Thyroid gland (tissue), 4 donors: ENCODE results near the gene DGUOK. TPM values are rescaled to one million over a fixed set of nuclear protein-coding genes. Genes with fewer than 3 reads are reported as not detected.

Source experiments
- DNase-seq, 2 donors: peaks; one replicate each; pipeline ENCODE4 v3.0.0-alpha.2; 2019
- H3K27ac ChIP-seq, 3 donors: fragments of 200-600 bp; sonication (generic); 1 replicate in 2 of 3; 2 replicates in 1 of 3; pipeline ENCODE4 v1.5.1; 2016 to 2019; ENCODE audit warnings: mild to moderate bottlenecking in 1 of 3, moderate library complexity in 1 of 3
- H3K27me3 ChIP-seq: fragments of 200-600 bp; sonication (generic); one replicate; pipeline ENCODE4 v1.5.1; 2019
- H3K36me3 ChIP-seq, 2 donors: fragments of 200-600 bp; sonication (generic); one replicate each; pipeline ENCODE4 v1.5.1; 2016 to 2019
- H3K4me1 ChIP-seq, 2 donors: fragments of 200-600 bp; sonication (generic); one replicate each; pipeline ENCODE4 v1.5.1; 2017 to 2019
- H3K4me3 ChIP-seq, 3 donors: fragments of 200-600 bp; sonication (generic); replicated peaks in 1 of 3; 1 replicate in 2 of 3; 2 replicates in 1 of 3; pipeline ENCODE4 v1.5.1; 2016; ENCODE audit warnings: mild to moderate bottlenecking in 1 of 3
- H3K9me3 ChIP-seq: fragments of 200-600 bp; sonication (generic); one replicate; pipeline ENCODE4 v1.5.1; 2017
- POLR2A ChIP-seq, 2 donors: fragments of 450-650 bp; IDR thresholded peaks; one replicate each; pipeline ENCODE4 v1.6.1; 2017; ENCODE audit warnings: antibody characterized with exemption in 2 of 2, mild to moderate bottlenecking in 2 of 2, moderate library complexity in 1 of 2
- WGBS, 2 donors: methylation state at CpG; one replicate each; pipeline ENCODE4 v1.1.5; 2017; 5-methylcytosine and 5-hydroxymethylcytosine counted together
- intact Hi-C: fragments of 100-400 bp; cut with DNase I; formaldehyde crosslinking; loops from one replicate; pipeline ENCODE4 v1.15.1; 2023
- total RNA-seq, 4 donors: library from RNA; depleted of rRNA; stranded (reverse); fragments of >200 nt; gene quantifications; one replicate each; pipeline ENCODE4 v1.2.3, GENCODE V29; 2016
- TF ChIP-seq, protein P1 (sequence below), 6 experiments: fragments of 200-600 bp in 3 of 6; fragments of 450-650 bp in 3 of 6; sonication (generic) in 3 of 6; IDR thresholded peaks; one replicate each; pipeline ENCODE4 v1.5.1; 2016 to 2019; ENCODE audit warnings: antibody characterized with exemption in 6 of 6, mild to moderate bottlenecking in 2 of 6, inconsistent platforms in 1 of 6, moderate library complexity in 1 of 6

Gene DGUOK
- total RNA-seq, 4 donors from 2014 or later: 41.8 to 65.8 (median 46.9) TPM

DNA sequence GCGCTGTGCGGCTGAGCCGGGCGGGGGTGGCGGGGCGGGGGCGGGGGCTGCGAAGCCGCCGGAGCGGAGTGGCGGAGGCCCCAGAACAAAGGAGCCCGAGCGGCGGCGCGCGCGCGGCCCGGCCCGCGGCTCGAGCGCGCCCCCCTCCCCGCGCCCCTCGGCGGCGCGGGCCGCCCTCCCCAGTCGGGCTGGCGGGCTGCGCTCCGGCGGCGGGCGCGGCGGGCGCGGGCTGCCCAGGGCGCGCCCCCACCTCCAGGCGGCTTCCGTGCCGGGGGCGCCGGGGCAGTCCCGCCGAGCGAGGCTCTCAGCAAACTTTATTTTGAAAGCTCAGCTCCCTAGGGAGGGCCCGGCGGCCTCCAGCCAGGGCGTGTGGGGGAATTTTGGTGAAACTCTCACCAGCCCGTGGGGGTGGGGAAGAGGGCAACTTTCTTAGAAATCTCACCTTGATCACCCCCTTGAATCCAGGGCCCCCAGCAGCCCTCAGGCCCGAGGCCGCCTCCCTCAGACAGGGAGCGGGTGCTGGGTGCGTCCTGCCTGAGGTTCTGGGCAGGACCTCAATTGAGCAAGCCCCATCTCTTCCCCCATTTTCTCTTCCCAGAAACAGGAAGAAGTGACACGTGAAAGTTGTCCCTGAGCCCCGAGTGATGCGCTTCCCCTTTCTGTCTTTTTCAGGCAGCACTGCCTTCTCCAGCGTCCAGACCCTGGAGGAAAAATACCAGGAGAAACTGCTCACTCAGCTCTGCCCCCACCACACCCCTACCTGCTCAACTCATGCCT is 58.8 kb downstream of the DGUOK start:
- peak overlapping the region in 1 of 3 donors; percentile 55 for H3K4me3 ChIP-seq
- DNase-seq: peak; percentile 24 to 46
- H3K4me1 ChIP-seq: peaks cover 39 to 64% of the 10 kb centered on the region in 2 donors
- H3K9me3 ChIP-seq: no peaks in the 10 kb centered on the region
- H3K27ac ChIP-seq: peak overlapping the region in 2 of 3 donors; percentile 58 to 65
- TF ChIP-seq POLR2A (IDR thresholded peaks at IDR 0.05): peak in 1 of 2 donors; percentile 9
- TF ChIP-seq, protein P1, sequence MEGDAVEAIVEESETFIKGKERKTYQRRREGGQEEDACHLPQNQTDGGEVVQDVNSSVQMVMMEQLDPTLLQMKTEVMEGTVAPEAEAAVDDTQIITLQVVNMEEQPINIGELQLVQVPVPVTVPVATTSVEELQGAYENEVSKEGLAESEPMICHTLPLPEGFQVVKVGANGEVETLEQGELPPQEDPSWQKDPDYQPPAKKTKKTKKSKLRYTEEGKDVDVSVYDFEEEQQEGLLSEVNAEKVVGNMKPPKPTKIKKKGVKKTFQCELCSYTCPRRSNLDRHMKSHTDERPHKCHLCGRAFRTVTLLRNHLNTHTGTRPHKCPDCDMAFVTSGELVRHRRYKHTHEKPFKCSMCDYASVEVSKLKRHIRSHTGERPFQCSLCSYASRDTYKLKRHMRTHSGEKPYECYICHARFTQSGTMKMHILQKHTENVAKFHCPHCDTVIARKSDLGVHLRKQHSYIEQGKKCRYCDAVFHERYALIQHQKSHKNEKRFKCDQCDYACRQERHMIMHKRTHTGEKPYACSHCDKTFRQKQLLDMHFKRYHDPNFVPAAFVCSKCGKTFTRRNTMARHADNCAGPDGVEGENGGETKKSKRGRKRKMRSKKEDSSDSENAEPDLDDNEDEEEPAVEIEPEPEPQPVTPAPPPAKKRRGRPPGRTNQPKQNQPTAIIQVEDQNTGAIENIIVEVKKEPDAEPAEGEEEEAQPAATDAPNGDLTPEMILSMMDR (IDR thresholded peaks at IDR 0.05): no peak
- WGBS, 2 donors: 12 to 16% methylated on average over 12 of the region's 66 CpGs
- H3K36me3 ChIP-seq: no peaks in the 10 kb centered on the region
- intact Hi-C loops: loop anchor here (10.0 kb wide), 1 partner anchor 151 kb away; no protein-coding TSS in a partner anchor
- no peaks in the 10 kb centered on the region for H3K27me3 ChIP-seq

DNA sequence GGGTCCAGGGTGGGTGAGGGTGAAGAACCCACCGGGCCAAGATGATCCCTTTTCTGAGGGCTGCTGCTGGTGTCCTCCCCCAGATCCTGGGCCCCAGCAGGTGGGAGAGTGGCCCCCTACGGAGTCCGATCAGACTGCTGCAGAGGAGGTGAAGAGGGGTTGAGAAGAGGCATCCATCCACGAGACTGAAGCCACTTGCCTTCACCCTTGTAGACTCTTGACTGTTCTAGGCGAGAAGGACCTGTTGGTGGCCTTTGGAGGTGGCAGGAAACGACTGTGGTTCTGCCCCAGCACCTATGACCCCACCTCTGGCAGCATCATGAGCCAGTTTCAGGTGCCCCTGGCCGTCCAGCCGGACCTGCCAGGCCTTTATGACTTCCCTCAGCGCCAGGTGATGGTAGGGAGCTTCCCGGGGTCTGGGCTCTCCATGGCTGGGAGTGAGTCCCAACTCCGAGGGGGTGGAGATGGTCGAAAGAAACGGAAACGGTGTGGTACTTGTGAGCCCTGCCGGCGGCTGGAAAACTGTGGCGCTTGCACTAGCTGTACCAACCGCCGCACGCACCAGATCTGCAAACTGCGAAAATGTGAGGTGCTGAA is 59.5 kb downstream of the DGUOK start:
- 80 to 83% methylated on average over 20 to 21 of the region's 21 CpGs for WGBS, 2 donors
- TF ChIP-seq POLR2A (IDR thresholded peaks at IDR 0.05): no peak
- TF ChIP-seq, protein P1 (IDR thresholded peaks at IDR 0.05): no peak
- Histone ChIP-seq H3K4me1 (peaks cover 32 to 60% of the 10 kb centered on the region in 2 donors), H3K27me3 (no peaks in the 10 kb centered on the region), H3K9me3 (no peaks in the 10 kb centered on the region), H3K4me3 (peak overlapping the region in 1 of 3 donors; percentile 55), H3K36me3 (no peaks in the 10 kb centered on the region), H3K27ac (peak overlapping the region in 1 of 3 donors; percentile 65)
- no peak for DNase-seq
- intact Hi-C loops: loop anchor here (10.0 kb wide), 1 partner anchor 151 kb away; no protein-coding TSS in a partner anchor

DNA sequence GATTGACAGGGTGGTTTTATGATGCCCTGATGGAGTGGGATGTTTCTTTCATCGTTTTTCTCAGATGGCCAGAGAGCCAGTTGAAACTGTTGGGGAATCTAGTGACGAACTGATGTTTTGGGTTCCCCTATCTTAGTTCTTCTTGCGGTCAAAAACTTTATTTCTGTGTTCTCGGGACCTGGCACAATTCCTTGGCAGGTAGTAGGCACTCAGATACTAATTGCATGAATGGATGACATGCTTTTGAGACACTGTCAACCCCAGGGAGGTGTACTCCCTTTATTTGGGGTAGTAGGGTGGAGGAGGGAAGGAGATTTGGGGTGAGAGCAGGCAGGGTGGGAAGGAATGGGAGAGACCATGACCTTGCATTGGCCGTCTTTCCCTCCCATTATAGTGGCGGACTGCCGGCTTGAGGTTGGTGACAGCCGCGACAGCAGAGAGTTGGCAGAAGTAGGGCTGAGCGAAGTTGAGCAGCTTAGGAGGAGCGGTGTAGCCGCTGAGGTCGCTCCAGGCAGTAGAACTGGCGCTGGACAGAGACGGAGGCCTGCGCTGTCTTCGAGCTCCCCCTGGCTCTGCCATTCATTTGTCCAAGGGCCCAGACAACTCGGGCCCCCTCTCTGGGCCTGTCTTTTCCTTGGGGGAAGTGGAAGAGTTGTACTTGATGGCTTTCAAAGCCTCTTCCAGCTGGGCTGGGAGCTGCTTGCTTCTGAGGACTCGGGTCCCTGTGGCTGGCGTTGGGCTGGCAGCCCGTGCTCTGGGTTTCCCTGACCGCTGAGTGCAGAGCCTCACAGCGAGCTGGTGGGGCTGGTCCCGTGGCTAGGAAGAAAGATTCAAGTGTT is 60.6 kb downstream of the DGUOK start:
- Histone ChIP-seq H3K36me3 (no peaks in the 10 kb centered on the region), H3K27me3 (no peaks in the 10 kb centered on the region), H3K27ac (no peak overlapping the region), H3K4me3 (peak overlapping the region in 1 of 3 donors; percentile 23), H3K9me3 (no peaks in the 10 kb centered on the region), H3K4me1 (peaks cover 32 to 55% of the 10 kb centered on the region in 2 donors)
- TF ChIP-seq POLR2A (IDR thresholded peaks at IDR 0.05): no peak
- TF ChIP-seq, protein P1 (IDR thresholded peaks at IDR 0.05): peak in 2 of 6 experiments; percentile 17 to 19
- intact Hi-C loops: loop anchor here (10.0 kb wide), 1 partner anchor 153 kb away; no protein-coding TSS in a partner anchor
- 48 to 58% methylated on average over 23 to 24 of the region's 24 CpGs for WGBS, 2 donors
- peak; percentile 37 for DNase-seq

DNA sequence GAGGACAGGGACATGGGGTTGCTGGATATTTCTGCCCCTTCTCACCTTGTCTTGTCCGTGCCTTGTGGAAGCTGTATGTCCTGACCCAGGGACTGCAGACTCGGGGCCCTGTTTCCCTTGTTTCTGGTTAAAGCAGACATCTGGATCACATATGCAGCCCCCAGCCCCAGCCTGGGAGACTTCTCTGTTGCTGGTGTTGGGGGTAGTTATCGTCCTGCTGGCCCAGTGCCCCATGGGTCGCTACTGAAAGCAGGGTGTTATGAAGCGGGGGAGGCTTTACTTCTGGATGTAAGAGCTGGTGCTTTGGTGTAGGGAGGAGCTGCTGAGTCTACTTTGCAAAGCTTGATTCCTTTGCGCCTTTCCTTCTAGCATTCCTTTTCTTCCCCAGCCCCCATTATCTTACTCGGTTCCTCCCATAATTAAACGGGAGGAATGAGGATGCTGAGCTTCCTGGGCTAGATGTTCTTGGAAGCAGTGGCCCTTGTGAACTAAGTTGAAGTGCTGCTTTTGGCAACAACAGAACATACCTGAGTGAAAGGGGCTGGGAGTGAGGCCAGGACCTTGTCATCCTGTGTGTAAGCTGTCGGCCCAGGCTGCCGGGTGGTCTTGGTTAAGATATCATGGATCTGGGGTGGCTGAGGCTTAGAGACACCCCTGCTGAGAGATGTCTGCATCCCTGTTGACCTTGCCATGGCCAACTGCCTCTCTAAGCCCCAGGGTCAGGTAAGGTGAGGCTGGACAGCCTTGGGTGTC is 61.4 kb downstream of the DGUOK start:
- intact Hi-C loops: loop anchor here (10.0 kb wide), 1 partner anchor 153 kb away; no protein-coding TSS in a partner anchor
- TF ChIP-seq POLR2A (IDR thresholded peaks at IDR 0.05): no peak
- TF ChIP-seq, protein P1 (IDR thresholded peaks at IDR 0.05): no peak
- peak; percentile 74 to 80 for DNase-seq
- Histone ChIP-seq H3K36me3 (no peaks in the 10 kb centered on the region), H3K4me3 (peak overlapping the region in 1 of 3 donors; percentile 23), H3K27me3 (no peaks in the 10 kb centered on the region), H3K9me3 (no peaks in the 10 kb centered on the region), H3K4me1 (peaks cover 32 to 51% of the 10 kb centered on the region in 2 donors), H3K27ac (no peak overlapping the region)
- WGBS, 2 donors: 47 to 50% methylated on average over 10 of the region's 10 CpGs
